ENCODE data around the gene ATAD3B. TPM values are rescaled to one million over a fixed set of nuclear protein-coding genes. Genes with fewer than 3 reads are reported as not detected.
A peak's percentile ranks its signal among the peaks of the same experiment; 100 is the strongest.
"Not testable (repeated sequence)": the region's sequence is repeated elsewhere in the genome, so short reads cannot be mapped to it uniquely, and the experiment has no call there.

The ATAD3B gene
- total RNA-seq, 2 experiments from 2014 or later: 41.5 to 49.6 TPM

- DNase-seq; H3K4me1 Mint-ChIP-seq (ENCODE audit: low read depth); H3K4me3 Mint-ChIP-seq; CTCF ChIA-PET; H3K27ac Mint-ChIP-seq; ATAC-seq; H3K27me3 Mint-ChIP-seq (ENCODE audit: low read depth); POLR2A ChIA-PET; H3K36me3 Mint-ChIP-seq (ENCODE audit: low read depth); H3K9me3 Mint-ChIP-seq (ENCODE audit: insufficient read depth): not testable (repeated sequence)
These were observed 12.4 kb upstream of the ATAD3B start for GRCh38 chr1:1459156-1459555.

DNA sequence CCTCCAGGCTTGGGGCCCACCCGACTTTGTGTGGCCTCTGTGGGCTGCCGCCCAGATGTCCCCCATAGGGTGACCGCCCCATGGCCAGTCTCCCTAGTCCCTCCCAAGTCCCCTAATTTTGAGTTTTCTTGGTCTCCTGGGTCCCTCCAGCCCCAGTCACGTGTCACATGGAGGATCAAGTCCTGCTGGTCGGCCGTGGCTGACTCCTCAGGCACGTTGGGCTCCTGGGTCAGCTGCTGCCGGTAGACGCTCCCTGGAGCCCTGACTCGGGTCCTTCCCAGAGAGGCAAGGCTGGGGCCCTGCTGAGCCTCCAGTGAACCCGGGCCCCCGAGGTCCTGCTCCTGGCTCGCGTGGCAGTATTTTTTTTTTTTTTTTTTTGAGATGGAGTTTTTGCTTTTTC, 11.9 kb upstream of the ATAD3B start:
- H3K36me3 Mint-ChIP-seq (ENCODE audit: low read depth); H3K4me3 Mint-ChIP-seq; H3K4me1 Mint-ChIP-seq (ENCODE audit: low read depth); H3K27ac Mint-ChIP-seq; H3K9me3 Mint-ChIP-seq (ENCODE audit: insufficient read depth); CTCF ChIA-PET; DNase-seq; POLR2A ChIA-PET; ATAC-seq; H3K27me3 Mint-ChIP-seq (ENCODE audit: low read depth): not testable (repeated sequence)

GRCh38 chr1:1460540-1461130, 10.9 kb upstream of the ATAD3B start:
- Mint-ChIP-seq H3K27me3 (ENCODE audit: low read depth) (no peaks in the 10 kb centered on the region), H3K27ac (no peak overlapping the region), H3K4me1 (ENCODE audit: low read depth) (peaks cover 2% of the 10 kb centered on the region), H3K36me3 (ENCODE audit: low read depth) (no peaks in the 10 kb centered on the region), H3K4me3 (no peak overlapping the region), H3K9me3 (ENCODE audit: insufficient read depth) (no peaks in the 10 kb centered on the region)
- CTCF ChIA-PET: no interaction called here
- ATAC-seq (no peak), DNase-seq (no peak)
- POLR2A ChIA-PET: no interaction called here

DNA sequence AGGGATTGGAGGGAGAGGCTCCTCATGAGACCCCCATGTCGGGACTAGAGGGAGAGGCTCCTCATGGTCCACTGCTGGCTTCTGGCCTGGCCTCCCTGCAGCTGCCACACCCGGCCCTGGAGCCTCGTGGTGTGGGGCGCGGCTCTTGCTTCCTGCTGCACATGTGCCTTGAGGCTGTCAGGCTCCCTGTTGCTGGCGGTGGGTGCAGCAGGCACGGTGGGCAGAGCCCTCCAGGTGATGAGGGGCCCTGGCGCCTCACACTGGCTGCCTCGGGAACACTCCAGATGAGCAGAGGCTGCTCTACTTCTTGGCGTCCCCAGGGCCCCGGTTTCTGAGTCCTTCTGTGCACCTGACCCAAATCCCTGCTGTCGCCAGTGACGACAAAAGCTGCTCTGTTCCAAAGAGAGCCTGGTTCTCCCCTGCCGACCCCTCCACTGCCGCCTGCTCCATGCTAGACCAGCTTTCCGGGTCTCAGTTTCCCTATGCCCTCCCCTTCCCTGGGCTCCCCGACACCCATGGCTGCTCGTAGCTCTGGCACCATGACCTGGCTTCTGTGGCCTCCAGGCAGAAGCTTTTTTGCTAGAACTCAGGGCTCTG, 9.7 kb upstream of the ATAD3B start:
- ChIA-PET CTCF (interaction anchor here (1.1 kb wide), 1 partner anchor 43 kb away, joined by 3 read pairs; no protein-coding TSS in a partner anchor), POLR2A (no interaction called here)
- Mint-ChIP-seq H3K4me3 (no peak overlapping the region), H3K9me3 (ENCODE audit: insufficient read depth) (no peaks in the 10 kb centered on the region), H3K27ac (peak overlapping the region; percentile 34), H3K4me1 (ENCODE audit: low read depth) (peaks cover 2% of the 10 kb centered on the region), H3K36me3 (ENCODE audit: low read depth) (no peaks in the 10 kb centered on the region), H3K27me3 (ENCODE audit: low read depth) (no peaks in the 10 kb centered on the region)
- DNase-seq (no peak), ATAC-seq (no peak)

DNA sequence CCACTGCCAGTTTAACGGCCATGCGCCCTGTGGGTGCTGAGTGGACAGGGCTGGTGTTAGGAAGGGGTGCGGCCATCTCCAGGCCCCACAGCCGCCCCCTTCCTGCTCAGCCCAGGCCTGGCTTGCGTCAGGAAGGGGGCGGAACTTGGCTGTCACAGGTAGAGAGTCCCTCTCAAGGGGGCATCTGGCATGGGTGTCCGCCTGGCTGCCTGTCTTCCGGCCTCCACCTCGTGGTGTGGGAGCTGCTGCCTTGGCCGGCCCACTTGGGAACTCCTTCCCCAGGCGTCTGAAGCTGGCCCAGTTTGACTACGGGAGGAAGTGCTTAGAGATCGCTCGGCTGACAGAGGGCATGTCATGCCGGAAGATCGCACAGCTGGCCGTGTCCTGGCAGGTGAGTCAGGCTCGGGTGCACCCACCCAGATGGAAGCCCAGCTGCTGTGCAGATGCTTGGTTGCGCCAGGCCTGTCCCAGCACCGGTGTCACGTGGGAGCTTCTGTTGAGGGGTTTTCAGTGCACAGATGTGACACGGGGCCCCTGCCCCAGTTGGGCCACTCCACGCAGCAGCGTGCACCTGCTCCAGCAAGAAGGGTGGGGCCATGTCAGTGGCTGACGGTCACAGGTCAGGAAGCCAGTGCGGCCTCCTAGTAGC, 9.1 kb upstream of the ATAD3B start:
- DNase-seq: no peak

GRCh38 chr1:1463312-1463711, 8.3 kb upstream of the ATAD3B start:
- ChIA-PET CTCF (interaction anchor here (0.8 kb wide), 1 partner anchor 215 kb away, joined by 3 read pairs; no protein-coding TSS in a partner anchor), POLR2A (no interaction called here)
- H3K4me3 Mint-ChIP-seq: no peak overlapping the region
- H3K4me1 Mint-ChIP-seq (ENCODE audit: low read depth): peaks cover 2% of the 10 kb centered on the region
- no peaks in the 10 kb centered on the region for H3K9me3 Mint-ChIP-seq (ENCODE audit: insufficient read depth)
- H3K27me3 Mint-ChIP-seq (ENCODE audit: low read depth): no peaks in the 10 kb centered on the region
- DNase-seq: no peak
- no peak overlapping the region for H3K27ac Mint-ChIP-seq
- no peak for ATAC-seq
- no peaks in the 10 kb centered on the region for H3K36me3 Mint-ChIP-seq (ENCODE audit: low read depth)

More for the DNA sequence above, 9.1 kb upstream of the ATAD3B start:
- peak; percentile 41 for ATAC-seq
- no peaks in the 10 kb centered on the region for H3K27me3 Mint-ChIP-seq (ENCODE audit: low read depth)
- peak overlapping the region; percentile 36 for H3K4me3 Mint-ChIP-seq
- ChIA-PET CTCF (interaction anchor here (1.1 kb wide), 1 partner anchor 42 kb away, joined by 3 read pairs; no protein-coding TSS in a partner anchor), POLR2A (no interaction called here)
- peaks cover 2% of the 10 kb centered on the region for H3K4me1 Mint-ChIP-seq (ENCODE audit: low read depth)
- H3K9me3 Mint-ChIP-seq (ENCODE audit: insufficient read depth): no peaks in the 10 kb centered on the region
- peak overlapping the region; percentile 72 for H3K27ac Mint-ChIP-seq
- no peaks in the 10 kb centered on the region for H3K36me3 Mint-ChIP-seq (ENCODE audit: low read depth)

DNA sequence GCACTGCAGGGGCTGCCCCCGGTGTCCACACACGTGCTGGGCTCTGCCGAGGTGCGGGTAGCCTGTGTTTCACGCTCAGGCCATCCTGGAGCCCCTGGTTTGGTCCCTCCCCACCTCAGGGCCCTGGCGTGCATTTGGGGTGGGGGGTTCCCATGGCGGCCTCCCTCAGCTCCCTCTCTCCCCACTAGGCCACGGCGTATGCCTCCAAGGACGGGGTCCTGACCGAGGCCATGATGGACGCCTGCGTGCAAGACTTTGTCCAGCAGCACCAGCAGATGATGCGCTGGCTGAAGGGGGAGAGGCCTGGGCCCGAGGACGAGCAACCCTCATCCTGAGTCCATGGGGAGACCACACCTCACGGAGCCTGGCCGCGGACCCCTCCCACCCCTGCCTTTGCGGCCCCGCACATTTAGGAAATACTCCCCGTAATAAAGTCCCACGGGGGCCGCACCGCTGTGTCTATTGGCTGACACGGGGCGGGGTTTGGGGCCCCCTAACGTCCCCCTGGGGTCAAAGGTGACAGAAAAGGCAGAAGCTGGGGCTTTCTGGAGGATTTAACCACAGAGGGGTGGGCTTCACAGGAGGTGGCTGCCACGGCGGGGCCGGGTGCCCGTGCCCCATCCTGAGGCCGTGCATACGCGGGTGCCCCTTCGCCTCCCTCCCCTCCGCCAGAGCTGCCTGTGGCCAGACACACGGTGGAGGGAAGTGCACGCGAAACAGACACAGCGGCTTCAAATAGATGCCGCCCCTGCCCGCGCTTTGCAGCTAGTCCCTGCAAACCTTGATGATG, 3.2 kb upstream of the ATAD3B start:
- DNase-seq; H3K4me3 Mint-ChIP-seq; CTCF ChIA-PET; H3K36me3 Mint-ChIP-seq (ENCODE audit: low read depth); H3K27ac Mint-ChIP-seq; H3K9me3 Mint-ChIP-seq (ENCODE audit: insufficient read depth); H3K27me3 Mint-ChIP-seq (ENCODE audit: low read depth); POLR2A ChIA-PET; ATAC-seq: not testable (repeated sequence)
- peaks cover 22% of the 10 kb centered on the region for H3K4me1 Mint-ChIP-seq (ENCODE audit: low read depth)

- no peaks in the 10 kb centered on the region for H3K36me3 Mint-ChIP-seq (ENCODE audit: low read depth)
- H3K27me3 Mint-ChIP-seq (ENCODE audit: low read depth): no peaks in the 10 kb centered on the region
- peak; percentile 45 for DNase-seq
- POLR2A ChIA-PET: no interaction called here
- H3K9me3 Mint-ChIP-seq (ENCODE audit: insufficient read depth): no peaks in the 10 kb centered on the region
- peaks cover 27% of the 10 kb centered on the region for H3K4me1 Mint-ChIP-seq (ENCODE audit: low read depth)
- CTCF ChIA-PET: interaction anchor here (0.7 kb wide), 1 partner anchor 476 kb away, joined by 3 read pairs; no protein-coding TSS in a partner anchor
- peak overlapping the region; percentile 93 for H3K4me3 Mint-ChIP-seq
- H3K27ac Mint-ChIP-seq: peak overlapping the region; percentile 91
- ATAC-seq: peak; percentile 6
These were observed 758 bp upstream of the ATAD3B start for GRCh38 chr1:1470626-1471388.

- H3K27me3 Mint-ChIP-seq (ENCODE audit: low read depth); H3K36me3 Mint-ChIP-seq (ENCODE audit: low read depth); CTCF ChIA-PET; H3K9me3 Mint-ChIP-seq (ENCODE audit: insufficient read depth); POLR2A ChIA-PET: not testable (repeated sequence)
- DNase-seq (peak; percentile 38), ATAC-seq (peak; percentile 56)
- H3K27ac Mint-ChIP-seq: peak overlapping the region; percentile 81
- peak overlapping the region; percentile 76 for H3K4me3 Mint-ChIP-seq
- H3K4me1 Mint-ChIP-seq (ENCODE audit: low read depth): peaks cover 27% of the 10 kb centered on the region
These were observed 700 bp downstream of the ATAD3B start for GRCh38 chr1:1472053-1472876.

DNA sequence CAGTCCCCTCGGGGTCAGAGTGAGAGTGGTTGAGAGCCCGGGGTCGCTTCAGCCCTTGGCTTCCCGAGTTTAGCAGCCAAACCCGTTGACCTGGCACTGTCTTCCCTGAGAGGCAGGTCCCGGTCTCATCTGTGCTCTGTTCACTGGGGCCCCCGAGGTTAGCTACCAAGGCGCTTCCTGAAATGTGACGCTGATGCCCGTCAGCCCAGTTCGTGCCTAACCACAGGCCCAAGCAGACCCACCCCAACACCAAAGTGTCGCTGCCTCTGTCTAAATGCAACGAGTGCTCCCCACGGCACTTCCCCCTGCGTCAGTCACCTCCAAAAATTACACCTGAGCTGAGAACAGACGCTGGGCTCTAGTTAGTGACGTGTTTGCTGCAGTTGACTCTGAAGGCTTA, 4.4 kb downstream of the ATAD3B start:
- POLR2A ChIA-PET; H3K9me3 Mint-ChIP-seq (ENCODE audit: insufficient read depth); H3K27ac Mint-ChIP-seq; H3K27me3 Mint-ChIP-seq (ENCODE audit: low read depth); H3K4me3 Mint-ChIP-seq; DNase-seq; CTCF ChIA-PET; ATAC-seq: not testable (repeated sequence)
- Mint-ChIP-seq H3K36me3 (ENCODE audit: low read depth) (peaks cover 28% of the 10 kb centered on the region), H3K4me1 (ENCODE audit: low read depth) (peaks cover 14% of the 10 kb centered on the region)

DNA sequence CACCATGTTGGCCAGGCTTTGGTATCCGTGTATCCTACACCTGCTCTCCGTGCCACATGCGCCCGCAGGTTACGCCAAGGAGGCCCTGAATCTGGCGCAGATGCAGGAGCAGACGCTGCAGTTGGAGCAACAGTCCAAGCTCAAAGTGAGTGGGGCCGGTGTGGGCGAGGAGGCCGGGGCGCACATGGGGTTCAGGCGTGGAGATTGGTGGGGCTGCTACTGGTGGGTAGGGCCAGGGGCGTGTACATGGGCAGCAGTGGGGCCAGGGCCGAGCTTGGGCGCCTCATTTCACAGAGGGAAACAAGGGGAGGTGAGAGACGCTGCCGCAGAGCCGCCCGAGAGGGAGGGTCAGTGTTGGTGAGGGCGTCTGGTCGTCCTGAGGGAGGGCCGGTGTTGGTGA, 5.6 kb downstream of the ATAD3B start:
- Mint-ChIP-seq H3K36me3 (ENCODE audit: low read depth) (peaks cover 32% of the 10 kb centered on the region), H3K9me3 (ENCODE audit: insufficient read depth) (no peaks in the 10 kb centered on the region), H3K4me1 (ENCODE audit: low read depth) (peaks cover 13% of the 10 kb centered on the region), H3K4me3 (no peak overlapping the region), H3K27ac (no peak overlapping the region), H3K27me3 (ENCODE audit: low read depth) (no peaks in the 10 kb centered on the region)
- ChIA-PET CTCF (no interaction called here), POLR2A (no interaction called here)
- DNase-seq (no peak), ATAC-seq (no peak)
